Activated T-cell treated with anti-CD3 and anti-CD28 coated beads, Interleukin-2, amount 50 U/mL, for 72 hours (primary cell): Measurements from ENCODE around the gene COX4I1. TPM values are rescaled to one million over a fixed set of nuclear protein-coding genes. Genes with fewer than 3 reads are reported as not detected.
"Not testable (repeated sequence)": the region's sequence is repeated elsewhere in the genome, so short reads cannot be mapped to it uniquely, and the experiment has no call there.

Source experiments
- ATAC-seq, 2 donors: fragments of 150-1000 bp; cut with Tn5 transposase; replicated peaks in 1 of 2; 2 replicates each; pipeline ENCODE4 v1.10.0; 2021; ENCODE audit warnings: moderate library complexity in 2 of 2, mild to moderate bottlenecking in 1 of 2
- DNase-seq, 2 donors: peaks; one replicate each; pipeline ENCODE4 v3.0.0; 2021 to 2022; ENCODE audit warnings: mixed read lengths in 1 of 2
- H3K27ac Mint-ChIP-seq: one replicate; pipeline ENCODE4 v1.8.0; 2022; ENCODE audit warnings: mild to moderate bottlenecking, moderate library complexity, mixed read lengths
- H3K27me3 Mint-ChIP-seq: one replicate; pipeline ENCODE4 v1.8.0; 2022; ENCODE audit warnings: low read depth, mixed read lengths
- H3K36me3 Mint-ChIP-seq, 2 donors: one replicate each; pipeline ENCODE4 v1.8.0; 2022; ENCODE audit warnings: mixed read lengths in 2 of 2, mild to moderate bottlenecking in 1 of 2; ENCODE audit not compliant: insufficient read depth in 2 of 2
- H3K4me1 Mint-ChIP-seq: one replicate; pipeline ENCODE4 v1.8.0; 2022; ENCODE audit warnings: low read depth, mixed read lengths
- H3K4me3 Mint-ChIP-seq, 2 donors: one replicate each; pipeline ENCODE4 v1.8.0; 2022; ENCODE audit warnings: mild to moderate bottlenecking in 2 of 2, mixed read lengths in 2 of 2, moderate library complexity in 2 of 2
- H3K9me3 Mint-ChIP-seq, 2 donors: one replicate each; pipeline ENCODE4 v1.8.0; 2022; ENCODE audit warnings: mixed read lengths in 2 of 2
- total RNA-seq, 2 donors: library from RNA; stranded (reverse); gene quantifications; one replicate each; pipeline ENCODE4 v1.2.3, GENCODE V29; 2022

COX4I1 gene
- total RNA-seq, 2 donors from 2014 or later, result 627 to 635 TPM

DNA sequence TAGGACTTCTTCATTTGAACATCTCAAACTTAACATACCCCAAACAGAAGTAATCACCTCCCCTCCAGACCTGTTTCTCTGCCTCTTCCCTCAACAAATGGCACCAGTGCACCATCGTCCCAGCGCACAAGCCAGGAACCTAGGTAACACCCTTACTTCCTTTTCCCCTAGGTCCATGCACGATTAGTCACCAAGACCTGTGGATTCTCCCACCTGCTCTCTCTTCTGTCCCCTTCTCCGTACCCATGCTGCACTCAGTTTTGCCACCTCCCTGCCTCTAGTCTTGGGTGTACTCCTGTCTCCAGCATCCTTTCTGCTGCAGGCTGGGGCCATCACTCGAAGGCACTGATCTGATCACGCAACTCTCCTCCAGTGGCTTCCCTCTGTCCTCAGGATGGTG, 3.3 kb upstream of the COX4I1 start:
- Mint-ChIP-seq H3K9me3 (no peaks in the 10 kb centered on the region), H3K27ac (no peak overlapping the region), H3K4me1 (peaks cover 57% of the 10 kb centered on the region), H3K27me3 (no peaks in the 10 kb centered on the region), H3K36me3 (peaks cover 14 to 28% of the 10 kb centered on the region in 2 donors), H3K4me3 (no peak overlapping the region)
- DNase-seq (no peak), ATAC-seq (no peak)

DNA sequence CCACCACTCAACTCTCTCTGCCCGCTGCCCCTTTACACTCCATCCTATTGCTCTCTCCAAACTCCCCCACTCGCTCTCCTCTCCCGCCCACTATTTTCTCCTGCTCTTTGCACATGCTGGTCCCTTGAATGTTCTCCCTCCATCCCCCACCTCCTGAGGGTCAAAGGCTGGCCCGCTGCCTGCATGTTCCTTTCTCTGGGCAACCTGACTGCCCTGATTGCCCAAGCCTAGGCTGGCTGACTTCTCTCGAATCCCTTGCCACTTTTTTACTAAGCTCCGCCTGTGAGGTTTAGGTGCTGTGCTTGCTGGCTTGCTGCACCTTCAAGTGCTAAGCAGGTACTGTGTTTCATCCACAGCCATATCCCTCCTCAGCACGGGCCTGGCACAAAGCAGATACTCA, 2.9 kb upstream of the COX4I1 start:
- H3K27me3 Mint-ChIP-seq, result no peaks in the 10 kb centered on the region
- no peaks in the 10 kb centered on the region for H3K9me3 Mint-ChIP-seq
- H3K36me3 Mint-ChIP-seq, result peaks cover 14 to 25% of the 10 kb centered on the region in 2 donors
- H3K4me1 Mint-ChIP-seq, result peaks cover 53% of the 10 kb centered on the region
- DNase-seq (no peak), ATAC-seq (no peak)
- no peak overlapping the region for H3K27ac Mint-ChIP-seq
- H3K4me3 Mint-ChIP-seq, result no peak overlapping the region

DNA sequence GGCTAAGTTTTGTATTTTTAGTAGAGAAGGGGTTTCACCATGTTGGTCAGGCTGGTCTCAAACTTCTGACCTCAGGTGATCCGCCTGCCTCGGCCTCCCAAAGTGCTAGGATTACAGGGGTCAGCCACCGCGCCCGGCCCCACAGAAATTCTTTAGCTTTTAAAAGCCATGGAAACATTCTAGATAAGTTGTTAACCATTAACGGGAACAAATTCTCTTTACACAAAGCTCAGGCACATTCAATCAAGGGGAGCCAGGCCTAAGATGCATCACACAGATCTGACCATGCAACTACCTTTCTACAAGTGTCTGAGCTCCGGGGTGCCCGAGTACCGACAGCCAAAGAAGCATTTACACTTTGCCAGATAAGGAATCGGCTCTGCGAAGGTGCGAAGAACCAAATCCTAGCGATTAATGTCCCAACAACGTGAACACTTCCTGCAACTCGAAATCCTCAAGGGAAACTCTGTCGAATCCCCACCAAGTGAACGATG, 1.2 kb upstream of the COX4I1 start:
- peaks cover 15 to 26% of the 10 kb centered on the region in 2 donors for H3K36me3 Mint-ChIP-seq
- H3K9me3 Mint-ChIP-seq, result no peaks in the 10 kb centered on the region
- DNase-seq (no peak), ATAC-seq (no peak)
- peak overlapping the region; percentile 91 to 92 for H3K4me3 Mint-ChIP-seq
- no peaks in the 10 kb centered on the region for H3K27me3 Mint-ChIP-seq
- peaks cover 55% of the 10 kb centered on the region for H3K4me1 Mint-ChIP-seq
- peak overlapping the region; percentile 87 for H3K27ac Mint-ChIP-seq

GRCh38 chr16:85798901-85799496, 496 bp upstream of the COX4I1 start:
- ATAC-seq (peak; percentile 42 to 47), DNase-seq (peak; percentile 39 to 55)
- H3K27ac Mint-ChIP-seq, result peak overlapping the region; percentile 87
- peaks cover 20 to 31% of the 10 kb centered on the region in 2 donors for H3K36me3 Mint-ChIP-seq
- peak overlapping the region; percentile 91 to 92 for H3K4me3 Mint-ChIP-seq
- no peaks in the 10 kb centered on the region for H3K9me3 Mint-ChIP-seq
- peaks cover 62% of the 10 kb centered on the region for H3K4me1 Mint-ChIP-seq
- no peaks in the 10 kb centered on the region for H3K27me3 Mint-ChIP-seq

DNA sequence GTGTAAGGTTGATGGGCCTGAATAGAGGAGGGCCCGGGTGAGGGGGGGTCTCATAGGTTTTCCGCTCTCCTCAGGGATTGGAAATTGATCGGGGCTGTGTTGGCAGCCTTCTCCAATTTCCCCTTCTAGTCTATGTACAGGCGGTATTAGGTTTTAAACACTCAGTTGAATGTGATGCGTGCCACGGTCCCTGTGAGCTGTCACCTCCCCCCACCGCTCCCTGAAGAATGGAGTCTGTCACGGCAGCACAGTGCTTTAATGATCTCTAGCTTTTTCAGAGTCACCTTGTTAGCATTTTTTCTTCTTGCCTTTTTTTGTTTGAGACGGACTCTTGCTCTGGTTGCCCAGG, 800 bp downstream of the COX4I1 start:
- H3K36me3 Mint-ChIP-seq, result peaks cover 22 to 37% of the 10 kb centered on the region in 2 donors
- peak overlapping the region; percentile 93 for H3K27ac Mint-ChIP-seq
- ATAC-seq, result peak in 1 of 2 donors; percentile 23
- peak overlapping the region; percentile 90 to 92 for H3K4me3 Mint-ChIP-seq
- no peaks in the 10 kb centered on the region for H3K9me3 Mint-ChIP-seq
- no peaks in the 10 kb centered on the region for H3K27me3 Mint-ChIP-seq
- peak in 1 of 2 donors; percentile 35 for DNase-seq
- H3K4me1 Mint-ChIP-seq, result peaks cover 63% of the 10 kb centered on the region

DNA sequence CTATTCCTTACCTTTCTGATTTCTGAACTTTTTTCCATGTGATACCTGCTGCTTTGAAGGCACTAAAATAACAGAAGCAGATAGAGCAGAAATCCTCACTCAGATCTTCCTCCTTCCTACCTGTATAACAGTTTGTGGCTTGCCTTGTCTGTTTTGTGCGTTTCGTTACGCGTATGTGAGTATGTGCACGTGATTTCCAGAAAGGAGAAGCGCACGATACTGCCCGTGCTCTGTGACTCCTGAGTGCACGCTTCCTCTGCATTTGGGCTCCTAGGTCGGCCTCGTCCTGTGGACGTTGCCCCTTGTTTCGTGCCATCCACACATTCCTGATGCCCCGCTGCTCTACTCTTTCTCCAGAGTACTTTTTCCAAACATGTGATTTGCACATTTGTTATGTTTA, 4.1 kb downstream of the COX4I1 start:
- Mint-ChIP-seq H3K27ac (no peak overlapping the region), H3K36me3 (peaks cover 23 to 40% of the 10 kb centered on the region in 2 donors), H3K9me3 (no peaks in the 10 kb centered on the region), H3K4me3 (no peak overlapping the region), H3K27me3 (no peaks in the 10 kb centered on the region), H3K4me1 (peaks cover 36% of the 10 kb centered on the region)
- DNase-seq, result no peak
- ATAC-seq, result no peak

DNA sequence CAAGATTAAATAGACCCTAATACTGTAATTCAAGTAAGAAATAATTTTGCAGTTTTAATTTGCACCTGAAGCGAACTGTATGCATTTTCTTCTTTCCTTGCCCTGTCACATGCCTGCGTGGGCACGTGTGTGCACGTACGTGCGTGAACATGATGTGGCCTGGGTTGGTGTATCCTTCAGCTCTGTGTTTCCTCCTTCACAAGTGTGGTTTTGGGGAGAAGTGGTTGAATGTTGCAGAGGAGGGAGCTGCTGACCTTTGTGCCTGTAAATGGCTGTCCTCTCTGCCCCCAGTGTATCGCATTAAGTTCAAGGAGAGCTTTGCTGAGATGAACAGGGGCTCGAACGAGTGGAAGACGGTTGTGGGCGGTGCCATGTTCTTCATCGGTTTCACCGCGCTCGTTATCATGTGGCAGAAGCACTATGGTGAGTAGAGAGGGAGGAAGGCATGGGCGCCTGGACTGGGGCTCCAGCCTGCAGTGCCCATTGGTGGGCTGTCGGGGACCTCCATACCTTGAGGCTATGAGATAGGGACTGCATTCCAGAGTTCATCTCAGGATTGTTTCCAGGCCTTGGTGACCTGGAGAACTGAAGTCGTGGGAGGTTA, 6.0 kb downstream of the COX4I1 start:
- H3K4me1 Mint-ChIP-seq, result peaks cover 30% of the 10 kb centered on the region
- no peak overlapping the region for H3K27ac Mint-ChIP-seq
- H3K36me3 Mint-ChIP-seq, result peaks cover 23 to 40% of the 10 kb centered on the region in 2 donors
- ATAC-seq (no peak), DNase-seq (no peak)
- H3K27me3 Mint-ChIP-seq, result no peaks in the 10 kb centered on the region
- H3K9me3 Mint-ChIP-seq, result no peaks in the 10 kb centered on the region
- H3K4me3 Mint-ChIP-seq, result no peak overlapping the region

- Mint-ChIP-seq H3K4me3 (no peak overlapping the region), H3K27ac (no peak overlapping the region), H3K36me3 (peaks cover 23 to 40% of the 10 kb centered on the region in 2 donors), H3K9me3 (no peaks in the 10 kb centered on the region), H3K4me1 (peaks cover 23% of the 10 kb centered on the region), H3K27me3 (peaks cover 6% of the 10 kb centered on the region)
- DNase-seq, result no peak
- ATAC-seq, result no peak
These were observed 7.0 kb downstream of the COX4I1 start for GRCh38 chr16:85806539-85806938.

GRCh38 chr16:85807340-85807739, 7.8 kb downstream of the COX4I1 start:
- H3K4me3 Mint-ChIP-seq, H3K9me3 Mint-ChIP-seq, DNase-seq, H3K27ac Mint-ChIP-seq, ATAC-seq: not testable (repeated sequence)
- peaks cover 18% of the 10 kb centered on the region for H3K4me1 Mint-ChIP-seq
- peaks cover 16 to 32% of the 10 kb centered on the region in 2 donors for H3K36me3 Mint-ChIP-seq
- H3K27me3 Mint-ChIP-seq, result peaks cover 14% of the 10 kb centered on the region

- H3K9me3 Mint-ChIP-seq, H3K4me3 Mint-ChIP-seq, ATAC-seq, H3K27ac Mint-ChIP-seq, DNase-seq: not testable (repeated sequence)
- Mint-ChIP-seq H3K27me3 (peaks cover 22% of the 10 kb centered on the region), H3K4me1 (peaks cover 13% of the 10 kb centered on the region), H3K36me3 (peaks cover 15 to 27% of the 10 kb centered on the region in 2 donors)
These were observed 8.6 kb downstream of the COX4I1 start for GRCh38 chr16:85808104-85808503.

- H3K4me1 Mint-ChIP-seq, result peaks cover 6% of the 10 kb centered on the region
- no peak overlapping the region for H3K27ac Mint-ChIP-seq
These were observed 9.4 kb downstream of the COX4I1 start for GRCh38 chr16:85808926-85809325.

DNA sequence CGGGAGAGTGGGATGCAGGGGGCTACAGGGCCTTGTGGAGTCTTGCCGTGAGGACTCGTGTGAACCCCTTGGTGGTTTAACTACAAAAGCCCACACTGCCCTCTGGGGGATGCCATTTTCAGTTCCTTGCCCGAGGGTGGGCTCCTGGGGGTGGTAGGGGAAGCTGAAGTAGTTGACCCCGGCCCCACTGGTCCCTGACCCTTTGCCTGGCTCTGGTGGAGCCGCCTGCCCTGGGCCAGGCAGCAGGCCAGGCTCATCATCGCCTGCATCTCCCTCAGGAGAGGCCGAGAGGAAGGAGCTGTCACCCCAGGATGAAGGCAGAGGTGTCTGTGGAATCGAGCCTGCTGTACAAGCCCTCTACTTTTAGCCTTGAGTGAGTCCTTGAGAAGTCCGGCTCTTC, 10.2 kb downstream of the COX4I1 start:
- Mint-ChIP-seq H3K4me1 (peaks cover 4% of the 10 kb centered on the region), H3K27ac (no peak overlapping the region), H3K9me3 (no peaks in the 10 kb centered on the region), H3K27me3 (peaks cover 23% of the 10 kb centered on the region), H3K4me3 (no peak overlapping the region), H3K36me3 (peaks cover 9 to 18% of the 10 kb centered on the region in 2 donors)
- DNase-seq, result no peak
- ATAC-seq, result no peak

More at GRCh38 chr16:85808926-85809325, 9.4 kb downstream of the COX4I1 start:
- ATAC-seq (no peak), DNase-seq (no peak)
- Mint-ChIP-seq H3K27me3 (peaks cover 23% of the 10 kb centered on the region), H3K9me3 (no peaks in the 10 kb centered on the region), H3K36me3 (peaks cover 11 to 23% of the 10 kb centered on the region in 2 donors), H3K4me3 (no peak overlapping the region)

DNA sequence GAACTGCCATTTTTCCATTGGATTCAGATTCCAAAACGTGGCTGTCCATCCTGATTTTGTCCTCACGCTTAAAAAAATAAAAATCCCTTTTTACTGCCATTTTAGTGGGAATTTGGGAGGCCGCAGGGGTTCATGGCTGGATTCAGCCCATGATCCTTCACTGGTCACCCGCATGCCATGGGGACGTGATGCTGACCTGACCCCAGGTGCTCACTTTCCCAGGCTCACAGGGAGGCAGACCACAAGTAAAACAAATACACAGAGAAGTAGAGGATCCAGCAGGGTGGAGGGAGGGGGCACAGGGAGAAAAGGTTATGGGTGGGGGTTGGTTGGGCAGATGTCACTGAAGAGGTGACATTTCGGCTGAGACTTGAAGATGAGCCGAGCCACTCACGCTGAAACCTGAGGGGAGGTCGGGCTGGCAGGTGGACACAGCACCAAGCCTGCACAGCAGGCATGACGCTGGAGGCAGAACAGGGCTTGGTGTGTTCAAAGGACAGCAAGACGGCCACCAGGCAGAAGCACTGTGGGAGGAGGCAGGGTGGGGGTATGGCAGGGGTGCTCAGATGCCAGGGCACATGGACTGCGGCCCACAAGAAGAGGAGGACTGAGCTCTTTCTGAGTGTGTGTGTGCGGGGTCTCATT, 10.7 kb downstream of the COX4I1 start:
- Mint-ChIP-seq H3K27me3 (peaks cover 23% of the 10 kb centered on the region), H3K36me3 (peaks cover 8 to 14% of the 10 kb centered on the region in 2 donors), H3K4me1 (peaks cover 4% of the 10 kb centered on the region), H3K4me3 (no peak overlapping the region), H3K27ac (no peak overlapping the region), H3K9me3 (no peaks in the 10 kb centered on the region)
- DNase-seq (no peak), ATAC-seq (no peak)
